PFSK-1 (cell line): ENCODE data around the gene EPC1.

Source experiments
- FOXP2 ChIP-seq: optimal IDR thresholded peaks from 2 replicates; pipeline ENCODE3; 2011; ENCODE audit warnings: borderline replicate concordance, control low read depth, inconsistent platforms; ENCODE audit not compliant: insufficient read depth; ENCODE audit errors: extremely low read length, extremely low read depth
- POLR2AphosphoS5 ChIP-seq: IDR thresholded peaks from 2 replicates; pipeline ENCODE4 v1.6.1; 2012; ENCODE audit warnings: low read depth, mild to moderate bottlenecking, control low read depth, low read length, moderate library complexity
- SIN3A ChIP-seq: IDR thresholded peaks from 2 replicates; pipeline ENCODE4 v1.6.1; 2012; ENCODE audit warnings: mild to moderate bottlenecking, low read length, moderate library complexity, borderline replicate concordance; ENCODE audit not compliant: insufficient read depth
- TAF1 ChIP-seq: IDR thresholded peaks from 2 replicates; pipeline ENCODE4 v1.6.1; 2012; ENCODE audit warnings: low read length, control low read depth, borderline replicate concordance; ENCODE audit not compliant: insufficient read depth
- TF ChIP-seq, protein P1 (sequence below), 2 experiments: IDR thresholded peaks; 2 replicates each; pipeline versions ENCODE4 v1.6.1 to v1.8.0; 2011 to 2012; ENCODE audit warnings: low read depth in 2 of 2, low read length in 2 of 2, control low read depth in 1 of 2, inconsistent platforms in 1 of 2, mild to moderate bottlenecking in 1 of 2, moderate library complexity in 1 of 2; ENCODE audit not compliant: insufficient read depth in 1 of 2

The EPC1 gene

DNA sequence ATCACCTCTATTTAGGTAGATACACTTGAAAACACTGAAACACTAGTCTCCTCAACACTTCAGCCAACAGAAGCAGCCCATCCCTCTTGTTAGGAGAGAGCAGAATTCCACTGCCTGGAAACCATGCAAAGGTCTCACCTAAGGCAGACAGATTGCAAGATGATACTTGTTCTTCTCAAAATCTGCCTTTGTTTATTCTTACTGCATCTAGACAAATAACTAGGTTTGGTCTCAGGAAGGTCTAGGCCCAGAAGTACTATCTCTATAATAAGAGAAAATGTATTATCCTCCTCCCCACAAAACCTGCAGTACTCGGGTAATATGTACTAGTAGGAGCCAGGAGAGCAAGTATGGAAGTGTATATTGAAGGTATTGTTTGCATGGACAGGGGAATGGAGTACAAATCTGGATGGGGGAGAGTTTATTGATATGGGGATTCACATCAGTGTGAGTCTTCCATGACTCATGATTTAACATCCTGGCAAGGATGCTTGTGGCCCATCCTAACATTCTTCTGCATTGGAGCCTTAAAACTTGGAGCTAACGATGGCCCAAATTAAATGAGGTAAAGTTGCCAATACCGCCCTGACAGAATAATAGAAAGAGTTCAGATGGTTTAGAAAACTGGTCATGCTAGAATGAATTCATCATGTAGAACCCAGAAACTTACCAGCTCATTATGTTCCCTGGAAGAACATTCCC, 109.2 kb downstream of the EPC1 start:
- no peak for TF ChIP-seq SIN3A
- no peak for TF ChIP-seq POLR2AphosphoS5
- TF ChIP-seq TAF1, result no peak
- TF ChIP-seq, protein P1, sequence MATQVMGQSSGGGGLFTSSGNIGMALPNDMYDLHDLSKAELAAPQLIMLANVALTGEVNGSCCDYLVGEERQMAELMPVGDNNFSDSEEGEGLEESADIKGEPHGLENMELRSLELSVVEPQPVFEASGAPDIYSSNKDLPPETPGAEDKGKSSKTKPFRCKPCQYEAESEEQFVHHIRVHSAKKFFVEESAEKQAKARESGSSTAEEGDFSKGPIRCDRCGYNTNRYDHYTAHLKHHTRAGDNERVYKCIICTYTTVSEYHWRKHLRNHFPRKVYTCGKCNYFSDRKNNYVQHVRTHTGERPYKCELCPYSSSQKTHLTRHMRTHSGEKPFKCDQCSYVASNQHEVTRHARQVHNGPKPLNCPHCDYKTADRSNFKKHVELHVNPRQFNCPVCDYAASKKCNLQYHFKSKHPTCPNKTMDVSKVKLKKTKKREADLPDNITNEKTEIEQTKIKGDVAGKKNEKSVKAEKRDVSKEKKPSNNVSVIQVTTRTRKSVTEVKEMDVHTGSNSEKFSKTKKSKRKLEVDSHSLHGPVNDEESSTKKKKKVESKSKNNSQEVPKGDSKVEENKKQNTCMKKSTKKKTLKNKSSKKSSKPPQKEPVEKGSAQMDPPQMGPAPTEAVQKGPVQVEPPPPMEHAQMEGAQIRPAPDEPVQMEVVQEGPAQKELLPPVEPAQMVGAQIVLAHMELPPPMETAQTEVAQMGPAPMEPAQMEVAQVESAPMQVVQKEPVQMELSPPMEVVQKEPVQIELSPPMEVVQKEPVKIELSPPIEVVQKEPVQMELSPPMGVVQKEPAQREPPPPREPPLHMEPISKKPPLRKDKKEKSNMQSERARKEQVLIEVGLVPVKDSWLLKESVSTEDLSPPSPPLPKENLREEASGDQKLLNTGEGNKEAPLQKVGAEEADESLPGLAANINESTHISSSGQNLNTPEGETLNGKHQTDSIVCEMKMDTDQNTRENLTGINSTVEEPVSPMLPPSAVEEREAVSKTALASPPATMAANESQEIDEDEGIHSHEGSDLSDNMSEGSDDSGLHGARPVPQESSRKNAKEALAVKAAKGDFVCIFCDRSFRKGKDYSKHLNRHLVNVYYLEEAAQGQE (IDR thresholded peaks at IDR 0.05; ENCODE audit: insufficient read depth in 1 of 2, low read depth in 2 of 2, low read length in 2 of 2), result no peak
- no peak for TF ChIP-seq FOXP2

DNA sequence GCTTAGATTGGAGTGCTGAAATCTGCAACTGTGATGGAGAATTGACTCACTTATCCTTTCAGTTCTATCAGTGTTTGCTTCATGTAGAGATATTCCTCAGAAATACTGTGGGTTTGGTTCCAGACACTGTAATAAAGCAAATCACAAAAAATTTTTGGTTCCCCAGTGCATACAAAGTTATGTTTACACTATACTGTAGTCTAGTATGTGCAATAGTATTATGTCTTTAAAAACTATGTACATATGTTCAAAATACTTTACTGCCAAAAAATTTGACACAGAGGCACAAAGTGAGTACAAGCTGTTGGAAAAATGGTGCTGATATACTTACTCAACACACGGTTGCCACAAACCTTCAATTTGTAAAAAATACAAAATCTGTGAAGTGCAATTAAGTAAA, 112.5 kb downstream of the EPC1 start:
- TF ChIP-seq FOXP2 (no peak), TAF1 (no peak), SIN3A (no peak), POLR2AphosphoS5 (no peak)
- TF ChIP-seq, protein P1 (IDR thresholded peaks at IDR 0.05; ENCODE audit: insufficient read depth in 1 of 2, low read depth in 2 of 2, low read length in 2 of 2), result no peak

DNA sequence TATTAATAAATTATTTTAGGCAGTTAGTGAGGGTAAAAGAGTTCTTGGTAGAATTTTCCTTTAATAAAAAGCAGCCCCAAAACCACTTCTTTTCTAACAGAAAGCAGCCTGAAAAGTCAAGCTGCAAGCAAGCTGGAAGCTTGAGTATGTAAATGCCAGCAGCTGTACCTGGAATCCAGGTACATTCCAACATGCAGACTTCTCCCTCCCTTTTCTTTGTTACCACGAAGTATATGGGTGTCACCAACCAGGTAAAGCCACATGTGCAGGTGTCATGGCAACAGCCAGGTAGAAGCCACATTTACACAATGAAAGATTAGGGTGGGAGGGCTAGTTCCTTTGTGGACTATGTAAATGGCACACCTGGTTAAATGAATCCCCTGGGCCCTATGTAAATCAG, 114.6 kb downstream of the EPC1 start:
- TF ChIP-seq, protein P1 (IDR thresholded peaks at IDR 0.05; ENCODE audit: insufficient read depth in 1 of 2, low read depth in 2 of 2, low read length in 2 of 2), result no peak
- TF ChIP-seq SIN3A (no peak), FOXP2 (no peak), POLR2AphosphoS5 (no peak), TAF1 (no peak)

DNA sequence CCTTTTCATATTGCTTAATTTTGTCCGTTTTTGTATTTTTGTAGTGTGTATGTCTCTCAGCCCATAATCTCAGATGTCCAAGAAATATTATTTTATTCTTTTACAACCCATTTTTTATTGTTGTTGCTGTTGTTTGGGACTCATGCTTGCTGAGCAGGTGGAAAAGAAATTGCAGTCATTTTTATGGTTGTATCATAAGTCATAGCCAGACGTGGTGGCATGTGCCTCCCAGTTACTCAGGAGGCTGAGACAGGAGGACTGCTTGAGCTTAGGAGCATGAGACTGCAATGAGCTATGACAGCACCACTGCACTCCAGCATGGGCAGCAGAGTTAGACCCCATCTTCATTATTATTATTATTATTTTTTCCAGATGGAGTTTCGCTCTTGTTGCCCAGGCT, 117.8 kb downstream of the EPC1 start:
- TF ChIP-seq POLR2AphosphoS5 (no peak), SIN3A (no peak), FOXP2 (no peak), TAF1 (no peak)
- TF ChIP-seq, protein P1 (IDR thresholded peaks at IDR 0.05; ENCODE audit: insufficient read depth in 1 of 2, low read depth in 2 of 2, low read length in 2 of 2), result no peak
